GM20431 (cell line): ENCODE measurements around the gene BACH2.

ENCODE experiments used
- in situ Hi-C: fragments of 300-500 bp; cut with MseI, MboI; formaldehyde crosslinking; loops from one replicate; pipeline ENCODE4 v1.15.0; 2020; ENCODE audit warnings: low sequenced_read_pairs; ENCODE audit not compliant: unreplicated experiment

Gene BACH2

GRCh38 chr6:90249034-90249433, 47.6 kb downstream of the BACH2 start:
- in situ Hi-C loops, result no loop called here

DNA sequence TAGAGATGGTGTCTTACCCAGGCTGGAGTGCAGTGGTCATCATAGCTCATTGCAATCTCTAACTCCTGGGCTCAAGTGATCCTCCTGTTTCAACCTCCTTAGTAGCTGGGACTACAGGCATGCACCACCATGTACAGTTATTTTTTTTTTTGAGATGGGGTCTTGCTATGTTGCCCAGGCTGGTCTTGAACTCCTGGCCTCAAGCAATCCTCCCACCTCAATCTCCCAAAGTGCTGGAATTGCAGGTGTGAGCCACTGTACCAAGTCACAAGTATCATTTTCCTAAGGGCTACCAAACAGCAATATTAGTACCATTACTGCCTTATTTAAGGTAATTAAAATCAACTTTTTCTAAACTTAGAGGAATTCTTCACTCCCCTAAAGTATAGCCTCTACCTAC, 49.4 kb downstream of the BACH2 start:
- in situ Hi-C loops, result no loop called here

DNA sequence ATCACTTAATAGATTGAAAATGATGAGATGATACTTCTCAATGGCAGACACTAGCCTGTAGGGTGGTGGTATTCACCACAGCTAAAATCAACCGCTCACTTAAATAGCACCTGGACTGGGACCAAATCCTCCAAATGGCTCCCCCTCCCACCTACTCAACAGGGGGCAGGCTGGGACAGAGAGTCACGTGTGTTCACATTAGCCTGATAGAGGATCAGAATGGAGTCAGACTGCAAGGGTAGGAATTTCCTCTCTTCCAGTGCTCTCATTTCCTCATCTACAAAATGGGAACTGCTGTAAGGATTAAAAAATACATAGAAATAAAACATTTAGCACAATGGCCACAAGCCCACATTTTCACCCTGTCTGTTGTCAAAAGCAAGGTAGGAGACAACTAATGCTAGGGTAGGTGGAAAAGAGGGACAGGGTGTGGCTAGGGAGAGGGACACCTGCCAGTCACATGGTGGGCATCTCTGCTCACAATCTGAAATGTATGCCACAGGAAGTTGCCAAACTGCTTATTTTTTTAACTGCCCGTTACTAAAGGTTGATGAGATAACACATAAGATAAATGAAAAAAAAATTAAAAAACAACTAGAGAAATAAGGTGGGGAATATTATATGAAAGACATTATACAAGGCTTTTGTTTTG, 55.3 kb downstream of the BACH2 start:
- in situ Hi-C loops, result no loop called here

- in situ Hi-C loops, result no loop called here
These were observed 58.0 kb downstream of the BACH2 start for GRCh38 chr6:90238496-90239266.

GRCh38 chr6:90237350-90237990, 59.2 kb downstream of the BACH2 start:
- in situ Hi-C loops, result no loop called here

GRCh38 chr6:90233994-90234393, 62.6 kb downstream of the BACH2 start:
- in situ Hi-C loops, result no loop called here

DNA sequence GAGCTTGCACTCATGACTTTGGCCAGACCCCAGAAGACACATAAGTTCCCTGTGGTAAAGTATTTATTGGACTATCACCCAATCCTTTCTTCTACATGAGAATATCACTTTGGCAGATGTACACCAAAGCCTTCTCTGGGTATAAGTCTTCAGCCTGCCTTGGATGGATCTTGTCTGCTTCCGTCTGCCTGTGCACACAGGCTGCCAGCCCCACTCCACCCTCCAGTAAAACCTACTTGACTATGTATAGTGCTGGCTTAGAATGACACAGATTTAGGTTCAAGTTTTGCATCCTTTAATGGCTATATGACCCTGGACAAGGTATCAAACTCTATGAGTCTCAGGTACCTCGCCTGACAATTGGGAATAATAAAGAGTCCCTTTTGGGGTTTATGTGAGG, 63.4 kb downstream of the BACH2 start:
- in situ Hi-C loops, result no loop called here

DNA sequence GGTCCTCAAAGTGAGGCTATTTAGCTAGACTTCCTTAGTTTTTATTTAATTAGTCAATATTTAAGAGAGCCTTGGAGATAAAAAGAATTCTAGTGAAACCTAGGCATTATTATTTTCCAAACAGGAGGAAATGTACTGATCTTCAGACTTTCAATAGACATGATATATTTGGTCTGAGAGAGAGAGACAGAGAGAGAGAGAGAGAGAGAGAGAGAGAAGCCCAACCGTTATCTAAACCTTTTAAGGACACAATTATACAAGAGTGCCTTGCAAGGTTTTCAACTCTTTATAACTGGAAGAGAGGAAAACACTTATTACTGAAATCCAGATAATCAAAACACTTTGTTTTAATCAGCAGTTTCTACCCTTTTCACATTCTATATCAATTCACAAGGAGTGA, 64.8 kb downstream of the BACH2 start:
- in situ Hi-C loops, result no loop called here

GRCh38 chr6:90231308-90231707, 65.3 kb downstream of the BACH2 start:
- in situ Hi-C loops, result no loop called here

DNA sequence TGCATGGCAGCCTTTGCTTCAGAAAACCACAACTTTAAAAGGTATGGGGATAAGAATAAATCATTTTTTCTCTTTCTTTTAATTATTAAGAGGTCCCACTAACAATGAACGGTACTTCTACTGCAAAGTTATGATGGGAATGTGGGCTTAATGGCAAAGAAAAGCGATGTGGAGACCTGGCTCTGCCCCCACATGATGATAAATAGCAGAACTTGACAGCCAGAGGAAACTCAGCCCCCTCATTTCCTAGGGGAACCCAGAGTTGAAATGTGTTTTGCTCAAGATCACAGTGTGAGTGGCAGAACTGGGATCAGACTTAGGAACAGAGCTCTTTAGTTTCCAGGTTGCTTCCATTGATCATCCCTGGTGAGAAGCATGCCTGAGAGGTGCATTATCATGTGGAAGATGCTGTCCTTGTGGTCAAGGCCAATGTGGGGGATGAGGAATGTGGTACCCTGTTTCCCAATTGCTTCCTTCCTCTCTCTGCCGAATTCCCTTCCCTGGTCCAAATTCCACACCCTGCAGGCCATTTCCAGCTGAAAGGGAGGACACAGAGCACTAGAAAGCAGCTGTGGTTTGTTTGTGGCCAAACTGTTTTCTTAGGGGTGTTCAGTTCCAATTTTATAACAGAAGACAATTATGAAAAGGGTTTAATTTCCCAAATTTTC, 66.0 kb downstream of the BACH2 start:
- in situ Hi-C loops, result no loop called here

GRCh38 chr6:90229331-90230010, 67.2 kb downstream of the BACH2 start:
- in situ Hi-C loops, result no loop called here

DNA sequence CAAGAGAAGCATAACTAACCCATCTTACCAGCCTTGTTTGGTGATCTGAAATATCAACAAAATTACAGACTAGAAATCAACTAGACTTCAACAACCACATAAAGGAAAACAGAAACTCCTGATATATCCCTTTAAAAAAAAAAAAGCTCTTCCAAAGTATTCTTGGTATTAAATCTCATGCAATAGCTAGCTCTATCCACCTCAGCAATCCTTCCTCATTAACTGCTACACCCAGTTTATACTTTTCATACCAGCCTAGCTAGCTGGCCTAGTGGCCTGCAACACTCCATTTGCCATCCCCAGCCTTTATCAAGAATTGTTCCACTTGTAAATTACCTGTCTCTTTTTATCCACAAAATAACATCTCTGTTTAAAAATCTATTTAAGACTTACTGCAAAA, 69.0 kb downstream of the BACH2 start:
- in situ Hi-C loops, result no loop called here

DNA sequence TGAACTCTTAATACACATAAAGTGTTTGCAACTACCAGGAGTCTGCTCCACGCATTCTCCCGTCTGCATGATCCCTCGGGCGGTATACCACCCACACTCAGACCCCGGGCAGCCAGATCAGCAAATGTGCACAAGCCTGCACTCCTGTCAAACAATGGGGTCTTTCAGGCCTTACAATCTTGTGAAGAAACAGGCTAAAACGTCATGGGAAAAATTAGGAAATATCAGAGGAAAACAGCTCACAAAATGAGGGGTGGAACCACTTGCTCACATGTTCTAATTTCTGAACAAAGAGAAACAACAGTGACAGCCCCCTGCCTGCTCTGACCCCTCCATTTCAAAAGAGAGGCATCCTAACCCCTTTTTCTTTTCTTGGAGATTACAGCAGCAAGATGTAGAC, 69.4 kb downstream of the BACH2 start:
- in situ Hi-C loops, result no loop called here

DNA sequence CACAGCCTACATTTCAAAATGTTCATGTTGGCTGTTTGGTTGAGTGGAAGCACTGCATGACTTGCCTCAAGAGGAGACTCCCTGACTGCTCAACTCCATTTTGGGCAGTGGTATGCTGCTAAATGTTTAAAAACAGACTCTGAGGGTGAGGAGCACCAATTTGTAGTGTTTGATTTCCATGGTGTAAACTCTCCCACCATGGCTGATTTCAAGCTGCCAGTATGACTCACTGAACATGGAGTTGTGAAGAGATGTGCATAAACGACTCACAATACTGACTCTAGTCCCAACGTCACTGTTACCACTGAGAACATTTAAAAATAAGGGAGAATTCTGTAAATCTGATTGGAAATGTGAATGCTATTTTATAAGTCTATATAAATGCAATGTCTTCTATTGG, 70.4 kb downstream of the BACH2 start:
- in situ Hi-C loops, result no loop called here

GRCh38 chr6:90224196-90224595, 72.4 kb downstream of the BACH2 start:
- in situ Hi-C loops, result no loop called here

DNA sequence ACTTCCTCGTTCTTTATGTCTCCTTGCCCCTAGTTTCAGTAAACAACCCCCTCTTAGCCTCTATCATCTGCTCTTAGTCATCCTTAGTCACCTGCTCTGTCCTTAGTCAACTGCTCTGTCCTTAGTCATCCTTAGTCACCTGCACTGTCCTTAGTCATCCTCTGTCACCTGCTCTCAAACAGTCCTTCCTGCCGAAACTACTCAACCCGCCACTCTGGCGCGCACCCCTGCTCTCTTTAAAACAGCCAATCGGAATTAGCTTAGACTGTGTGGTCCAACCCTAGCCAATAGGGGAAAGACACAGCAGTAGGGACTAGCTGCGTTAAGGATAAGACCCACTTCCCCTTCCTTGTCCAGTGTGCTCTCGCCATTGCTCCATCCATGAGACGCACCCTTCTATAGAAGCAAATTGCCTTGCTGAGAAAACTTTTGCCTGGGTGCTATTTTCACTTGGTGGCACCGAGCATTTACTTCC, 73.9 kb downstream of the BACH2 start:
- in situ Hi-C loops, result no loop called here

- in situ Hi-C loops, result no loop called here
These were observed 74.6 kb downstream of the BACH2 start for GRCh38 chr6:90222008-90222407.

DNA sequence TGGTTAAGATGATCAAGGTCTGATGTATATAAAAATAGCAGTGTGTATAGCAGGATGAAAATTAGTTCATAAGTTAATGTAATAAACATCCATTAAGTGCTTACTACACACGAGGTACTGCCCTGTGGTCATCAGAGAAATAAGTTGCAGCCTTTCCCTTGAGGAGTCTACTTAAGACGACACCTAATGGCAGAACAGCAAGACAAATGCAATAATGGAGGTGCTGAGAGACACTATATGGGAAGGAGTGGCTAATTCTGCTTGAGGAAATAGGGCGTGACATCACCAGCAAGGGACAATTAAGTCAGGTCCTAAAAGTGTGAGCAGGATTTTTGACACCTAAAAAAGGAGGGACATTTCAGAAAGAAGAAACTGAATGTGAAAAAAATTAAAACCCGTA, 75.2 kb downstream of the BACH2 start:
- in situ Hi-C loops, result no loop called here

DNA sequence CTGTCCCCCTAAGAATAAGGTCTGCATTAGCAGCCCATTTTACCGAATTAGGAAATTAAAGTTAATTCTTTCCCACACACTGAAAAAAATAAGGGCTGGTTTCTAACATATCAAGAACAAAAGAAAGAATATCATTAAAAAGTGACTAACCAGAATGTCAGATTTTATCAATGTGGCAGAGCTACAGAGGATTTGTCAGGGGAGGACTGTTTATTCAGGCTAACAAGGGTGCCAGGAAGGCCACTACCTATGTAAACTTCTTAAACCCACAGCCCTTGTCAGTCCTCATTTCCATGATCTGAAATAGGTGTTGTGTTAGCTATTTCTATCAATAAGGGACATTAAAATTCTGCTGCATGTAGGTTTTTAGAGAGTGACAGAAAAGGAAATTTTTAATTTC, 76.4 kb downstream of the BACH2 start:
- in situ Hi-C loops, result no loop called here
